GDM1 (cell line): ENCODE data around the gene TOP1.
A peak's percentile ranks its signal among the peaks of the same experiment; 100 is the strongest.

ENCODE experiments used
- DNase-seq: peaks from one replicate; lab custom pipeline; 2025; lab: John Stamatoyannopoulos, UW

TOP1 gene

GRCh38 chr20:41169791-41170351, 141.2 kb downstream of the TOP1 start:
- DNase-seq: no peak

GRCh38 chr20:41170386-41171105, 141.9 kb downstream of the TOP1 start:
- DNase-seq: no peak

- no peak for DNase-seq
Measured at GRCh38 chr20:41171736-41172295, 143.2 kb downstream of the TOP1 start.

- no peak for DNase-seq
Measured at GRCh38 chr20:41172296-41173140, 143.9 kb downstream of the TOP1 start.

- peak; percentile 37 for DNase-seq
Measured at GRCh38 chr20:41173161-41173721, 144.6 kb downstream of the TOP1 start.

GRCh38 chr20:41173791-41174341, 145.2 kb downstream of the TOP1 start:
- DNase-seq: no peak
